HG02763 (cell line): ENCODE results near the gene FAM3B.
A peak's percentile ranks its signal among the peaks of the same experiment; 100 is the strongest.
"Not testable (repeated sequence)": the region's sequence is repeated elsewhere in the genome, so short reads cannot be mapped to it uniquely, and the experiment has no call there.

Source experiments
- ATAC-seq: cut with Tn5 transposase; IDR thresholded peaks from one replicate; pipeline ENCODE4 v1.9.1; 2021; ENCODE audit warnings: mild to moderate bottlenecking, moderate library complexity; ENCODE audit not compliant: unreplicated experiment

Gene FAM3B, protein sequence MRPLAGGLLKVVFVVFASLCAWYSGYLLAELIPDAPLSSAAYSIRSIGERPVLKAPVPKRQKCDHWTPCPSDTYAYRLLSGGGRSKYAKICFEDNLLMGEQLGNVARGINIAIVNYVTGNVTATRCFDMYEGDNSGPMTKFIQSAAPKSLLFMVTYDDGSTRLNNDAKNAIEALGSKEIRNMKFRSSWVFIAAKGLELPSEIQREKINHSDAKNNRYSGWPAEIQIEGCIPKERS

DNA sequence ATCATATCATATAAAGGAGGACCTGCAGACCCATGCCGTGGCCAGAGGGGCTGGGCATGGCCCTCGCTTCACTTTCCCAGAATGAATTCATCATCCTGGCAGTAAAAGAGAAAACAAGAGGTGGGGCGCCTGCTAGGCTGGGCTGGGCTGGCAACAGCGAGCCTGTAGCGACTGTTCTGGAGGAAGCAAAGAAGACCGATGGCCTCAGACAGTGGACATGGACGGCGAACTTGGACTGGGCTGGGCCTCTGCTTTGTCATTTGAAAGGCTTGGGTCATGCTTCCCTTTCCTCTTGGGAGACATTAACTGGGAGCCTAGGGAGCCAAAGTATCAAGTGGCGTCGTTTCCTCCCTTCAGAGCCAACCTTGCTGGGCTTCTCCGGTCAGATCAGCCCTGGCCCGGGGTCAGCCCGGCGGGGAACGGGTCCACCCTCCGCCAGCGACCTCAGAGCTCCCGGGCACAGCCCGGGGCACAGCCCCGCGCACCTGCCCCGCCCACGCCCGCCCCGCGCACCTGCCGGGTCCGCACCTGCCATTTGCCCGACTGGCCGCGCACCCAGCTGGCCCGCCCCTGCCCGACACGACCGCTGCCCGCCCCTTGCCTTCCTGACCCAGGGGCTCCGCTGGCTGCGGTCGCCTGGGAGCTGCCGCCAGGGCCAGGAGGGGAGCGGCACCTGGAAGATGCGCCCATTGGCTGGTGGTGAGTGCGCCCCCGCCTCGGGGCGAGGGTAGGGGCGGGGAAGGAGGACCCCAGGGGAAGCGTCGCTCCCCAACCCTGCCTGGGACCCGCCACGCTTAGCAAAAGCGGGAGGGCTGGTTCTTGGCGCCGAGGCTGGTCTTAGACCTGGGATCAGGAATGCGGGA lies at the start of gene FAM3B:
Gene FAM3B, plus strand, starts transcription at position 602 of the 863 bp plus-strand sequence. Its CDS starts 79 bp downstream, at position 681.
- no peak for ATAC-seq

DNA sequence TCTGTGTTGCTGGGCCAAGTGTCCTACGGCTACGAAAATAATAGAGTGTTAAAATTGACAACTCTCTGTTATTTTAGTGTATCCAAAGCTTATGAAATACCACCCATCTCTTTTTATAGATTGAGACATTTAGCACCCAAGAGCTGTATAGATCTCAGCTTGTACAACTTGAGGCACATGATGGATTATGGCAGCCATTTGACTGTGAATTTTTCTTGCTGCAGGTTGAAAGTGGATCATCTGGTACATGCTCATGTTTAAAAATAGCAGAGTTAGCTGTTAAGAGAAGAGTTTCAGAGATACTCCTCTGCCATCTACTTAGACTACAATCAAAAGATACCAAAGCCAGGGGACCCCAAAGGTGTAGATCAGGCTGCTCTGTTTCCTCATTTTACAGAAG lies 49.3 kb upstream of the FAM3B start:
- no peak for ATAC-seq

DNA sequence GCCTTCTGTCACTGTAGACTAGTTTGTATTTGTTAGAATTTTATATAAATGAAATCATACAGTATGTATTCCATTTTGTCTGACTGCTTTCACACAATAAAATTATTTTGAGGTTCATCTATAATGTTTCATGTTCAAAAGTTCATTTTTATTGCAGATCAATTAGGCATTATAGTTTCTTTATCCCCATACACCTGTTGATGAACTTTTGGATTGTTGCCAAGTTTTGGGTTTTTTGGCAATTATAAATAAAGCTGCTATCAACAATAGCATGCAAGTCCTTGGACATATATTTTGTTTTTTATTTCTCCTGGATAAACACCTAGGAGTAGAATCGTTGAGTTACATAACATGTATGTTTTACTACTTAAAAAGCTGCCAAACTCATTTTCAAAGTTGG lies 47.1 kb upstream of the FAM3B start:
- ATAC-seq, result no peak

DNA sequence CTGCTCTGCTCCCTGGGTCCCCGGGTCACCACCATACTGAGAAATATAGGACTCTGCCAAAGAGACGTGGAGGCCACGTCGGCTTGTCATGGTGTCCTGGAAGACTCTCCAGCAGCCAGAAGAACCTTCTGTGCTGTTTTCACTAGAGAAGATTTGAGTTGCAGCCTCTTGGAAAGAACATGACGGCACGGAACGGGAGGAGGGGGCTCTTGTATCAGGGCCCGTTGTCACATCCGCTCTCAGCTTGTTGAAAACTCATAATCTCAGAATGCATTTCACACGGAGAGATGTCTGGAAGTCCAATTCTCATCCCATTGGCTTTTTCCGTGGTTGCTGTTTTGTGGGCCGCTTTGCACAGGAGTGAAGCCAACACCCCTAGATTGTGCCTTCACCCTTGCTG lies 39.4 kb upstream of the FAM3B start:
- no peak for ATAC-seq

DNA sequence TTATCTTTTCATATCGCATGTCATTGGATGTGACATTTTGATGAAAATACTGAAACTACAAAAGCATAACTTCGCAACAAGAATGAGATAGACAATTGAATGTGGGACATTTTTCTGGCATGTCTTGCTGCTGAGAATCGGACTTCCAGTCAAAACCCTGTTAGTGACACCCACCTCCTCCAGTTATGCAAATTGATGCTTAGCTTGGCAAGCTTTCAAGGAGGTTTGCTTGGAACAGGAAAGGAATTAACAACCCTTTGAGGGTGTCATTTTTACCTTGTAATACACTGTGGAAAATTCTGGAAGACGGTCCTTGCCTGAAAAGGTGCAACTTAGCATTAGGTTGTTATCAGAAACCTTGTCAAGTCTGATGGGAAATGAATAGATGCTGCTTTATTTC lies 38.8 kb upstream of the FAM3B start:
- ATAC-seq, result no peak

DNA sequence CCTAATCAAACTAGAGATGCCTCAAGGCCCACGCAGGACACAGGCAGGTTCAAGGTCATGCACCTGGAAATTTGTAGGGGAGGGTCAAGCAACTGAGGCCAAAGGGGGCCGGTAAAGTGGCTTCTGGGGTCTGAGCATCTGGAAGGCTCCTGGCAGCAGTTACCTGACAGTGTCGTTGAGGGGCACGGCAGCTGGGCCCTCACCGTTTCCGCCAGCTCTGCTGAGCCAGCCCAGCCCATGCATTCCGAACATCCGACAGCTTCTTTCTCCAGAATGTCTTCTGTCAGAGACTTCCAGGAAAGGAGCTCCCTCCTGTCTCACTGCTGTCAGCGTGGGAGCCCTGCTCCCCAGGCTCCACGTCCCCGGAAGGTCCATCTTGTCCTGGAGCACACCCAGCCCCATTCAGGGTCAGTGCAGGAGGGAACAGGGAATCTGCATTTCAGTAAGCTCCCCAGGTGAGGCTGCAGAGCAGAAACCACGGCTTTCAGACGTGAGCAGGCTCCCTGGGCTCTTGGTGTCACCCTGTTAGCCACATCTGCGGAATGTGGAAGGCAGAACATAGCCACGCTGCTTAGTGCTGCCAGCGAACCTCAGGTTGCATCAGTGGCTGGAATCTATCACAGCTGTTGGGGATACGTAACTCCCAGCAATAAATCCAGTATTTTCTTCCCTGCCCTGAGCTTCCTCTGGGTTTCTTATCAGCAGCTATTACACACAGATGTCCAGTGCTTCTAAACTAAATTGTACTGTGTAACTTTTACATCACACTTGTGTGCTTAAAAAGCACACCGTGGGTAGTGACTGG lies 36.3 kb upstream of the FAM3B start:
- no peak for ATAC-seq

DNA sequence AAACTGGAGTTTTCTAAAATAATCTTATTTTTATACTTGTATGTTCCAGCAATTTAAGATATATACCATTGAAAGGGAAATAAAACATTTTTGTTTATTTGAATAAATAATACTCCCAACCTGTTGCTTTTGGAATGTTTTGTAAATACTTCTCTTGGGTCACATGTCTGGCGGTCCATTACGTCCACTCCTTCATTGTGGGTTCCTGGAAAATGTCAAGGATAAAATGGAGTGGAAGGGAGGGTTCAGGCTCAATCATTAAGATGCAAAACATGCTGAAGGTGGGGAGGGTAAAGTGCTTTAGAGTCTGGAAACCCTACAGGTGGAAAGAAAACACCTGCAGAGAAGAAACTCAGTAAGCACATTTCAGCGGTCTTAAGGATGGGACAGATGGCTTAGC lies 34.2 kb upstream of the FAM3B start:
- no peak for ATAC-seq

DNA sequence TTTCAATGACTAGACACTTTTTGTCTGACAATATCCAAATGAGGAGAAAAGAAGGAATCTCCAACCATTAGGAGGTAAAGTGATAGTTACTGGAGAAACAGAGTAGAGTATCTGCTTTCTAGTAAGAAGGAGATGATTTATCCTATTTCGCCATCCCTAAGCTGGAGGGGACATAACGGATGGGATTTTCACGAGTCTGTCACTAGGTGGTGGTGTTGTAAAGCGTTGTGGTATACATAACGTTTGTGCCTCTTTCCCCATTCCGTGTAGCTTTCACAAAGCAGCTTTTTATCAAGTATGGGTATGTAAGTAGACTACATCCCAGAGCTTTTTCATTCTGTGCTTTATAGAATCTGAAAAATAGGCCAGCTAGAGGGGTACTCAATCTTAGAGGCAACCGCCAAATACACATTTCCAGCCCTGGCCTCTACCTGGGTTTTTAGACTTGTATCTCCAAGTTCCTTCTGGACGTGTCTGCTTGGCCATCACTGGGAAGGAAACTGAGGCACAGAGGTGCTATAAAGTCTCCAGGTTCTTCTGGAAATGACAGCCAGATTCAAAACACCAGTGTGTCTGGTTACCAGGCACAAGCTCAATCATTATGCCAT lies 33.3 kb upstream of the FAM3B start:
- peak; percentile 65 for ATAC-seq

DNA sequence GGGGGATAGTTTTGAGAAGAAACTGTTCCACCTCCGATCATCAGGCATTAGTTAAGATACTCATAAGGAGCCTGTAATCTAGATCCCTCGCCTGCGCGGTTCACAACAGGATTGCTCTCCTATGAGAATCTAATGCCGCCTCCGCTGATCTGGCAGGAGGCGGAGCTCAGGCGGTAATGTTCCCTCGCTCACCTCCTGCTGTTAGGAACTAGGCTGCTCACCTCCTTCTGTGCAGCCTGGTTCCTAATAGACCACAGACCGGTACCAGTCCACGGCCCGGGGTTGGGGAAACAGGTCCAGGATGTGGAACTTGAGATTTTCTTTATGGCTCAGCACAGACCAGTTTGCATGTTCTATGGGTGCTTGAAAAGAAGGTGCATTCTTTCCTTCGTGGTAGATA lies 27.2 kb upstream of the FAM3B start:
- ATAC-seq, result no peak

DNA sequence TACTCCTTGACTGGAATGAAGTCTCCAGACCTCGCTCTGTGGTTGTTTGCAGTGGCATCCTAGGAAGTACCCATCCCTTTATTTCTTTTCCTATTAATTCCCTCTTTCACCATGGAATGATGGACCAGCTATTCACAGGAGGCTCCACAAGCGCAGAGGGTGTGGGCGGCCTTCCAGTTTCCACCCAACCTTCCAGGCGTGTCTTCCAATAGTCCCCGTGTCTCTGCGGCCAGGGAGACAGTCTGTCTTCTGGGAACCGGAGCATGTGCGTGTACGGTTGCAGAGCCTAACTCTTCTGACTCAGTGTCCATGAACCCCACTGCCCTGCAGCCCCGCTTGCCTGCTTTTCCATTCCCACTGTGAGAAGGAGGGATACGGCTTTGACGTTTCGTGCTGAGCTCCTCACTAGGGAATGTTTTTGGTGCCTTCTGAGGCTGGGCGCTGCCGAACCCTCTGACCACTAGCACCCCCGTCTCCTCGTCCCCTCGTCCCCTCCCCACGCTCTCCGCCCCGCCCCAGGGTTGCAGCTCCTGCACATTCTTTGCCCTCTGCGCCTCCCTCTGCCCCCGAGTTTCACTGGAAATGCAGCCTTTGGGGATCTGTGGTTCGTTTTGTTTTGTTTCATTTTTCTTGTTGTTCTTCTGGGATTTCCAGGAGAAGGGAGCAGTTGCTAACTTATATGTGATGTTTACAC lies 26.3 kb upstream of the FAM3B start:
- ATAC-seq, result no peak

DNA sequence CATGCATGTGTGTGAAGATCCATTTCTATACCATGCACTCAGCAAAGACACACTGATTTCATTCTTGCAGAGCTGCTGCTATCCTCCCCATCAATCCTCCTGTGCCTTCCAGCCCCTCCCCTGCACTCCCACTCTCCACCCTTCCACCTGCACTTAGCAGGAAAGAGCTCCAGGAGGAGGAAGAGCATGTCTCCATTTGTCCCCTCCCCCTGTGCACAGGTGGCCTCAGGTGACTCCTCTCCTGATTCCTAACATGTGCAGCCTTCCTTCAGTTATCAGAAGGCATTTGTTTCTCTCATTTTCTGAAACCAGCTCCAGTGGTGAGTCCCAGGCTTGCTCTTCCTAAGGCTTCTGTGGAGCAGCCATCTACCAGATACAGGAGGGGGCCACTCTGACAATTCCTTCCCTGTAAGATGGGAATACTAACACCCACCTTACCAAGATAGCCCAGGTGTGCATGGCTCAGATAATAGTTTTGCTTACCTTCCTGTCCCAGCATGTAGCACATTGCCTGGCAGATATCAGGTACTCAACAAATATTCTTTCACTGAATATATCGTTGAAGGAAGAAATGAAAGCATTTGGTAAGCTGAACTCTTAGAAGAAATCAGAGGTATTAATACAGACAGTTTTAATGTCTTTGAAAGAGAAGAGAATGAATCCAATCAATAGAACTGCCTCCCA lies 21.9 kb upstream of the FAM3B start:
- no peak for ATAC-seq

DNA sequence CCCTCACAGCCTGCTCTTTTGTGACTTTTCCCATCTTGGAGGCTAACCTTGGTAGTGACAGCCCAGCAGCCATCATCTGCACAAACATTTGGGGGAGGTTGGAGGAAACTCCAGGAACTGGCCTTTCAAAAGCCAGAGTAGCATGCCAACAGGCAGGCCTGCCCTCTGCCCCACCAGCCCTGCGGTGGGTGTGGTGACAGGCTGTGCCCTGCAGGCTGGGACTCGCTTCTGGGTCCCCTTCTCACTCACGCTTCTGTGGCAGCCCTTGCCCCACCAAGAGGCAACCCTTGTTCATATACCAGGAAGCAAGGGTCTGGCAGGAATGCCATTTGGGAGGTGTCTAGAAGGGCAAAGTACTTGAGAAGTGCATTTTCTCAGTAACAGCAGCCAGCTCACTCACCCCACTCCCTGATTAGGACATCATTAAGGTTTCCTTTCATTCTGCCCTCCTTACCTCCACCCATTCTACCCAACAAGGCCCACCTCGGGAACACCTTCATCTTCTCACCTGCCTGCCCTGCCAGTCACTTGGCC lies 20.8 kb upstream of the FAM3B start:
- no peak for ATAC-seq

DNA sequence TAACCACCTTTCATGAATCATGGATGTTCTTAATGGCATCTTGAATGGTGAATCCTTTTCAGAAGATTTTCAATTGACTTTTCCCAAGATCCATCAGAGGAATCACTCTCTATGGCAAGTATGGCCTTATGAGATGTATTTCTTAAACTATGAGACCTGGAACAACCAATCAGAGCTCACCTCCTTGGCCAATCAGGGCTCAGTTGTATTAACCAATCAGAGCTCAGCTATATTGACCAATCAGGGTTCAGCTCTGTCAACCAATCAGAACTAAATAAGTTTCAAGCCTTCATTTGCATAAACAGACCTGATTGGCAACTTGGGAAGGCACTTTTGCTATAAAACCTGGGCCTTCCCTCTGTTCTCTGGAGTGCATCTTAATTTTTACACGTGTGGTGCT lies 13.6 kb upstream of the FAM3B start:
- no peak for ATAC-seq

DNA sequence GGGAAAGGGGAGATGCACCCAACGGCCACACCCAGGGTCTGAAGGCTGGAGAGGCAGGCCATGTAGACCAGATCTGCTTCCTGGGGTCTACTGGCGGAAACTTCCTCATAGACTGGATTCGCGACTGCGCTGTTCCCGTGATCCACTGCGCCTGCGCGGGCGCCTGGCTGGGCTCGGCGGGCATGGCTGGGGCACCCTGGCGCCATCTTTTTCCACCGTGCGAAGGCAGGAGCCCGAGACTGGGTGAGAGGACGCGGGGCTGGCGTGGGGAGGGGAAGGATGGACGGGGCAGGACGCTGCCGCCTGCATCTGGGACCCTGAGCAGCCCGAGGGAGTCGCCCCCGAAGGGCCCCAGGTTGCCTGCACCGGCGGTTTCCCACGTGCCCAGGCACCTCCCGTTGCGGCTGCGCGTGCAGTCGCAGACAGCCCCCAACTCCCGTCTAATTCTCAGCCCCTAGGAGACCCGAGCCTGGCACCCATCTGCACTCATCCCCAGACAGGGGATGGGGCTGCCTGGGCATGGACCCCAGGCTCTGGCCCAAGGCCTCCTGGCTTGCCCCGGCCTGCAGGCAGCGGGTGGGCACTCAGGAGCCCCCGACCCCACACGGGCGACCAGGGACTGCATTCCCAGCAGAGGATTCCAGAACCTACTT lies 12.4 kb upstream of the FAM3B start:
- ATAC-seq, result no peak

DNA sequence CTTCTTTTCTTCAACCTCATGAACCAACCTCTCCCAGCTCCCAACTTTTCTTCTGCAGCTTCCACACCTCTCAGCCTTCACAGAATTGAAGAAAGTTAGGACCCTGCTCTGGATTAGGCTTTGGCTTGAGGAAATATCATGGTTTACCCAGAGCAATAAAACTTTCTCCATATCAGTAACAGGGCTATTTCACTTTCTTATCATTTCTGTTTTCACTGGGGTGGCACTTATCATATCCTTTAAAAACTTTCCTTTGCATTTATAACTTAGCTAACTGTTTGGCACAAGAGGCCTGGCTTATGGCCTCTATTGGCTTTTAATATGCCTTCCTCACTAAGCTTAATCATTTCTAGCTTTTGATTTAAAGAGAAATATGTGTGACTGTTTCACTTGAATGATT lies 9.4 kb upstream of the FAM3B start:
- ATAC-seq, result no peak

DNA sequence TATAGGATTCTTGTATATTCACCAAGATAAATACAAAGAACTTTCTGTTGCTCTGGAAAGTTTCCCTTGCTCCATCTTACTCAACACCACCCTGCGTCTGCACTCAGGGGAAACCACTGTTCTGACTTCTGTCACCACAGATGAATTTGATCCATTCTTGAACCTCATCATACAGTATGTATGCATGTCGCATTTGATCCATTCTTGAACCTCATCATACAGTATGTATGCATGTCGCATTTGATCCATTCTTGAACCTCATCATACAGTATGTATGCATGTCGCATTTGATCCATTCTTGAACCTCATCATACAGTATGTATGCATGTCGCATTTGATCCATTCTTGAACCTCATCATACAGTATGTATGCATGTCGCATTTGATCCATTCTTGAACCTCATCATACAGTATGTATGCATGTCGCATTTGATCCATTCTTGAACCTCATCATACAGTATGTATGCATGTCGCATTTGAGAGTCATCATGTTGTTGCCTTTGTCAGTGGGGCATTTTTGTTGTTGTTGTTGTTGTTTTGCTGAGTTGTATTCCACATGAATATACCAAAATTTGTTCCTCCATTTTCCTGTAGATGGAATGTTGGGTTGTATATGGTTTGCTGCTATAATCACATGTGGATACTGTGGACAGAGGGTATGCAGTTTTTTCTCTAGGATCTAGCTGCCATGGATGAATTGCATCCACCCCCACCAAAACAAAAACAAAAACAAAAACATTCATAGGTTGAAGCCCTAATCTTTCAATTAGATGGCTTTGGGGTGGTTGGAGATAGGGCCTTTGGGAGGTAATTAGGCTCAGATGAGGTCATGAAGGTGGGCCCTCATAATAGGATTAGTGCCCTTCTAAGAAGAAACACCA lies 3.1 kb upstream of the FAM3B start:
- not testable (repeated sequence) for ATAC-seq

DNA sequence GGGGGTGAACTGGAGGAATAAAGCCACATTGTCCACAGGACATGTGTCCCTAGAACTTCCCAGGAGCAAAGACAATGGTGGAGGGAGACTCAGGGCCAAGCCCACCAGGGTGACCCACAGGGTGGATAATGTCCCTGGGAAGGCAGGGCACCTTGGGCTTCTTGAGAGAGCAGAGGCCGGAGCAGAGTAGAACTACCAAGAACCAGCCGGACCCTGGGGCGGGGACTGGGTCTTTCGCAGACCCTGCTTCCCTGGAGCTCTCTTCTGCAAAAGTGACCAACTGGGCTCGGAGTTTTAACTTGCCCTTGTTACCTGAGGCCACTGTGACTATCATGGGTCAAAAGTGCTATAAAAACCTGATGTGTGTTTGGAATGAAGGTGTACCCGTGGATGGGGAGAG lies 875 bp upstream of the FAM3B start:
- no peak for ATAC-seq

DNA sequence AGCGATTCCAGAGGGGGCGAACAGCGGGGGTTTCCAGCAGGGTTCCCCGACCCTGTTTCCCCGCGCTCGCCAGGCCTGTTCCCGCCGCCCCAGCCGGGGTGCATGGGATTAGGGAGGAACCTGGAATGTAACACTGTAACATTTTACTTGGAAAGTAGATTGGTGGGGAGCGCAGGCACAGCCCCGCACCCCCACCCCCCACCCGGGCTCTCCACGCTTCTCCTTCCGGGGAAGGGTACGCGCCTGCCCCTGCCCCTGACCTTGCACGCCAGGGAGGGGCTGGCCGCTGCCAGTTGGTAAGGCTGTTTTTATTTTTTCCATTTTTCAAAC lies 427 bp downstream of the FAM3B start:
- no peak for ATAC-seq
